ENCODE measurements around the gene TXNRD3. TPM values are rescaled to one million over a fixed set of nuclear protein-coding genes. Genes with fewer than 3 reads are reported as not detected.

Gene TXNRD3
- 8.8 and 10.9 TPM in 2 replicates for total RNA-seq

GRCh38 chr3:126654571-126655383 lies at the start of gene TXNRD3:
TSS of gene TXNRD3 (minus strand) at chr3:126655124.

GRCh38 chr3:126703512-126704493 lies 48.9 kb upstream of the TXNRD3 start, which contains the start of gene CHCHD6:
TSS of gene CHCHD6 (plus strand) at chr3:126704240. CDS start at chr3:126704313, 73 bp downstream.

GRCh38 chr3:126558336-126559071 lies 96.4 kb downstream of the TXNRD3 start, which contains the start of gene C3orf22:
TSS of gene C3orf22 (minus strand) at chr3:126558932. CDS start at chr3:126553390, 5,542 bp downstream.

Other genes with a start within 250 kb of the TXNRD3 start
- 15.0 and 15.9 TPM in 2 replicates for gene ZXDC, start 179.2 kb downstream of the TXNRD3 start, total RNA-seq
- not detected in 2 replicates for gene UROC1, start 137.4 kb downstream of the TXNRD3 start, total RNA-seq
- not detected in 2 replicates for gene CHST13, start 131.0 kb downstream of the TXNRD3 start, total RNA-seq
- not detected in 2 replicates for gene C3orf22, start 96.2 kb downstream of the TXNRD3 start, total RNA-seq
- gene CHCHD6, start 49.1 kb upstream of the TXNRD3 start, total RNA-seq: 28.0 and 39.1 TPM in 2 replicates

Measured in hair follicular keratinocyte (primary cell).